Raji (cell line): Measurements from ENCODE around the gene RERE.

Source experiments
- POLR2A ChIP-seq: IDR thresholded peaks from 2 replicates; pipeline ENCODE4 v1.6.1; 2011; ENCODE audit warnings: low read depth, low read length, control low read depth; ENCODE audit not compliant: insufficient read depth

Gene RERE

DNA sequence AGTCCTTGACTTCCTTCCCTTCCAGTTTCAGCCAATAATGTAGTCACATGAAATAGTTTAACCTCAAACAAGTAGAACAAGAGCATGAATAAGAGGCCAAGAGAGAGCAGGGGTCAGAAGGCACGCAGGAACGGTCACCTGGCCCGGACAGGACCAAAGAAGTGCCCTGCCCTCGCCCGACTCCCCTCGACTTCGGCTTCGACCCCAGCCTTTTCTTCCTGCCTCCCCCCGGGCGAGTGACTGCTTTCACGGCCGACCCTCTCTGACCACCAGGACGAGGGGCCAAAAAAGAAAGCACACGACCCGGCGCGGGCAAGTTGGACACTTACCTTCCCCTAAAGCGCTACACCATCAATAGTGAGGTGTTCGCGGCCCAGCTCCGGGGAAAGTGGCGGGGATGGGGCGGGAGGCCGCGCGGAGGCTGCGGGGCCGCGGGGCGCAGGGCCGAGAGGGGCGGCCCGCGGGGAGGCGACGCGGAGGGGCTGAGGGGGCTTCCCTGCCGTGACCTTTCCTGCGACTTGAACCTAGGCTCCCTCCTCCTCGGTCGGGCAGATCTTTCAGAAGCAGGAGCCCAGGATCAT, 519 bp downstream of the RERE start:
- no peak for TF ChIP-seq POLR2A

DNA sequence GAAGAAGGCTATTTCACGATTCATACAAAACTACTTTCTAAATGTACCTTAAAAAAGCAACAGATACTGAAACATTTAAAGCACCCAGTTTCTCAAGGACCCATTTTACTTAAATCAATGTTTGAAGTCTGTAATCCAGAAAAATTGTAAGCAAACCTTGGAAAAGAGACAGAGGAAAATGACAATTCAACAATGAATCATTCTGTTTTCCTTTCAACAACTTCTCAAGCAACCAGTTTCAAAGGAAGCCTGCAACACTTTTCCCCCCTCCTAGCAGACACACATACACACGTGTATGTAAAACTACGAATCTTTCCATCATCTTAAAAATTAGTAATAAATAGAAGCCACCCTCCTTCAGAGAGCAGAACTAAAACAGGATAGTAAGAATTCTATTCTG, 1.2 kb downstream of the RERE start:
- TF ChIP-seq POLR2A: no peak

DNA sequence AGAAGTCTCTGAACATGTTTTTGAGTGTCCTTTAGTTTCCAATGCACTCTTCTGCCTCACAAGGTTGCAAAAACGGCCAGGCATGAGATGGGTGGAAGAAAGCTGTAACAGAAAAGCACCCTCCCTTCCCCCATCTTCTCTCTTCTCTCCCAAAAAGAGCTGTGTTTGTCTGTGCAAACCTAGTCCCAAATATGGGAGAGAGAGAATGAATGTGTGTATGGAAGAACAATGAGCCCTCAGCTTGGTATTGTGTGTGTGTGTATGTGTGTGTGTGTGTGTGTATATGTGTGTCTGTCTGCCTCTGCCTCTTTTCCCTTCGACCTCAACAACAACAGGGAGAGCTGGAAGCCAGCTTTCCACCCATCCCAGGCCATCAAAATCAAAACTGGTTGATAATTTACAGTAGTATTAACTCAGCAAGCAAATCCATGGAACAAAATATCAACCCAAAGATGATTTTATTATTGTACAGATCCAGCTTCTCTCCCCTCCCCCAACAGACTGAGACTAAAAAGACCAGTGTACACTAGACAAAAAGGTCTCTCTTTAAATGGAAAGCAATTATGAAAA, 1.8 kb downstream of the RERE start:
- no peak for TF ChIP-seq POLR2A

DNA sequence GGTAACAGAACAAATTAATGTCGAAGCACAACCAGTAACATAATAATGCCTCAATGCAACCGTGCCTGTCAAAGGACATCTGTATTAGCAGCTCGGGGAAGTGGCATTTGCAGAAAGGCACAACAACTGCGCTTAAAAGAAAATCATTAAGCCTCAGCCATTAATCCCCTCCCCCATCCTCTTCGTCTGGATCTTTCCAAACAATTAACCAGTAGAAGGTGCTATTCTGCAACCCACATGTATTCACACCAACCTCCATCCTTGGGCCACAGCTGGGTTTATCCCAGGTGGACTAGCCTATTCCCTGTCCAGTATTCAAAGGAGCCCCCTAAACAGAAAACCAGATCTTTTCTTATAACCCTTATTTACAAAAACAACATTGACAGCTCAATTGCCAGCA, 2.6 kb downstream of the RERE start:
- no peak for TF ChIP-seq POLR2A

- no peak for TF ChIP-seq POLR2A
These were observed 3.4 kb downstream of the RERE start for GRCh38 chr1:8813991-8814390.

DNA sequence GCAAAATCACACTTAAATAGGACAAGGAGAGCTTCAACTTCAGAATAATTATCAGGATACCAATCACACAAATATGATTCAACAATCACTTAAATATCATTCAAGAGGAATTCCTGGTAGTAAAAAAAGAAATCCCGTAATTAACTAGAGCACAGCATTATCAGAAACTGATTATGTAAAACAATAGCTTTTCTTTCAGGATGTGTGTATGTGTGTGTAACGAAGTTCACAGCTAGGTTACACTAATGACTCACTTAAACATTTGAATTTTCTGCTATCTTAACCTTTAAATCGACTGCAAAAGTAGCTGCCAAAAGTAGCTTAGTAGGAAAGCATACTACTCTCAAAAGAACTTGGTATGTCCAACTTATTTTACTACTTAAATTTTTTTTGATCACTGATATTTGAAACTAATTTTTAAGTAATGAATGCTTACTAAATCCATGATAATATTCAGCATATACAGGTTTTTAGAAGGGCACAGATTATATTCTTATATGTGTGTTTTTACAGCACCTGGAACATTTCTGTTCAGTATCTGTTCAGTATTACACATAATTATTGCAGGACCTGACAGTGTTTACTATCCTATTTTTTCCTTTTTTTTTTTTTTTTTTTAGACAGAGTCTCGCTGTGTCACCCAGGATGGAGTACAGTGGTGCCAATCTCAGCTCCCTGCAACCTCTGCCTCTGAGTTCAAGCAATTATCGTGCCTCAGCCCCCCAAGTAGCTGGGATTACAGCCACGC, 4.2 kb downstream of the RERE start:
- no peak for TF ChIP-seq POLR2A

- no peak for TF ChIP-seq POLR2A
These were observed 5.4 kb downstream of the RERE start for GRCh38 chr1:8812081-8812480.

DNA sequence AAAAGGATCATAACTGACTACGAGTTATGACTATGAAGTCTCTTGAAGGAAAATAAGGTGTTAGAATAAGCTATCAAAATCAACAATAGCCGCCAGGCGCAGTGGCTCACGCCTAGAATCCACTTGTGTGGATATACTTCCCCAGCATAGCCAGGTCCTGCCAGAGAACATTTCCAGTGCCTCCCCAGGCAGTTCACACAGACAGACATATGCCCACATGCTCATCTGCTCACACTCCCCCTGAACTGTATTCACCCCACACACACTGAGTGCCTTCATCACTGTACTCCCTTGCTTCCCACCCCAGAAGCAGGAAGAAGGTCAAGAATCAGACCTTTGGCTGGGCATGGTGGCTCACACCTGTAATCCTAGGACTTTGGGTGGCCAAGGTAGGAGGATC, 6.5 kb downstream of the RERE start:
- no peak for TF ChIP-seq POLR2A

DNA sequence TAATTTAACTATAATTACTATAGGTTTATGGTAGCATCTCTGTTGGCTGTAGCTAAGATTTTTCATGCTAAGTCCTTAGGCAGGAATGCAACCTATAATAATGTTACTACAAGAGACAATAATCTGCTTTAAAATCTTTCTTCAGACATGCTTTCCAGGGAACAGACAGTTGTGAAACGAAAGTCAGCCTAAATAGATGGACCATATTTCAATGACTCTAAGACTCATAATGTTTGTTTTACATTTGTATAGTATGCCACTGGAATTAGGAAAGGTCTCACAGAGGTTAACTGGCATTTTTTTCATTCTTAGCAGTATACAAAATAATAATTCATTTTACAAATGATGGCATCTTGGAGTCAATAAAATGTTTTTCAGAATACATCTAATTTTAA, 8.1 kb downstream of the RERE start:
- TF ChIP-seq POLR2A: no peak

GRCh38 chr1:8807004-8807403, 10.4 kb downstream of the RERE start:
- no peak for TF ChIP-seq POLR2A

DNA sequence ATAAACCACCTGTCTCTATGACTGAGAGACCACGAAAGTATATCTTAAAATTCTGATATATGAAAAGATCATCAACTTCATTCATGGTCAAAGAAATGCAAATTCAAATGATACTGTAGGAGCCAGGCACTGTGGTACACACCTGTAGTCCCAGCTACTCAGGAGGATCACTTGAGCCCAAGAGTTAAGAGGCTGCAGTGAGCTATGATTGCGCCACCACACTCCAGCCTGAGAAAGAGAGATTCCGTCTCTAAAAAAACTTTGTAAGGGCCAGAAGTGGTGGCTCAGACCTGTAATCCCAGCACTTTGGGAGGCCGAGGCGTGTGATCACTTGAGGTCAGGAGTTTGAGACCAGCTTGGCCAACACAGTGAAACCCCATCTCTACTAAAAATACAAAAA, 17.0 kb downstream of the RERE start:
- TF ChIP-seq POLR2A: no peak

GRCh38 chr1:8797216-8797615, 20.2 kb downstream of the RERE start:
- TF ChIP-seq POLR2A: no peak

- TF ChIP-seq POLR2A: no peak
These were observed 20.6 kb downstream of the RERE start for GRCh38 chr1:8796812-8797211.

DNA sequence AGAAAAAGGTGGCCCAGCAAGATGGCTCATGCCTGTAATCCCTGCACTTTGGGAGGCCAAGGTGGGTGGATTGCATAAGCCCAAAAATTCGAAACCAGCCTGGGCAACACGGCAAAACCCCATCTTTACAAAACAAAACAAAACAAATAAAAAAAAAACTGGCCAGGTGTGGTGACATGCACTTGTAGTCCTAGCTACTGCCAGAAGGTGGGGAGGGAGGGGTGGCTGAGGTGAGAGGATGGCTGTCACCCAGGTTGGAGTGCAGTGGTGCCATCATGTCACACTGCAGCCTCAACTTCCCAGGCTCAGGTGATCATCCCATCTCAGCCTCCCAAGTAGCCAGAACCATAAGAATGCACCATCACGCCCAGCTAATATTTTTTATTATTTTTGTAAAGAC, 22.8 kb downstream of the RERE start:
- TF ChIP-seq POLR2A: no peak

GRCh38 chr1:8791819-8792218, 25.6 kb downstream of the RERE start:
- TF ChIP-seq POLR2A: no peak

- TF ChIP-seq POLR2A: no peak
These were observed 26.5 kb downstream of the RERE start for GRCh38 chr1:8790987-8791386.

GRCh38 chr1:8790478-8790877, 27.0 kb downstream of the RERE start:
- TF ChIP-seq POLR2A: no peak
